HepG2 (cell line): Measurements from ENCODE around the gene TAF4B. TPM values are rescaled to one million over a fixed set of nuclear protein-coding genes. Genes with fewer than 3 reads are reported as not detected.

ENCODE experiments used
- ATAC-seq: fragments of 200-7000 bp; cut with Tn5 transposase; 3 replicates; pipeline ENCODE4 v1.9.1; 2020; ENCODE audit warnings: mild to moderate bottlenecking, moderate library complexity
- BruUV-seq: library from RNA; stranded (reverse); fragments of 400-500 nt; replicated peaks from 2 replicates; lab custom pipeline; 2021; lab: Mats Ljungman, UMichigan
- CTCF ChIA-PET: fragments of 300-600 bp; formaldehyde crosslinking; extraction: SDS; loops from one replicate; lab custom pipeline; 2021; ENCODE audit warnings: low total read pairs, inconsistent platforms, low intra/inter-chr PET ratio; lab: Yijun Ruan, JAX
- POLR2A ChIA-PET: fragments of 350-600 bp; sonication (Branson Sonifier 250); formaldehyde crosslinking; loops from one replicate; lab custom pipeline; 2020; ENCODE audit warnings: antibody characterized with exemption, inconsistent platforms; lab: Yijun Ruan, JAX
- DNase-seq: peaks from one replicate; pipeline ENCODE4 v3.0.0-alpha.2; 2015; ENCODE audit warnings: low spot score
- FAIRE-seq: peaks from 3 replicates; lab custom pipeline; 2011; peaks lifted over from hg19 to GRCh38; lab: Jason Lieb, UNC
- H2AFZ ChIP-seq: one replicate; pipeline ENCODE4 v1.6.1; 2011; ENCODE audit warnings: low read length, inconsistent platforms
- H3K27ac ChIP-seq: fragments of 300-600 bp; 3 replicates; pipeline ENCODE4 v1.8.0; 2011; ENCODE audit warnings: mixed run types, mild to moderate bottlenecking, mixed read lengths, low read length, inconsistent platforms; ENCODE audit not compliant: insufficient read depth; ENCODE audit errors: extremely low read length
- H3K27me3 ChIP-seq, 2 experiments: fragments of 200-600 bp in 1 of 2; 2 replicates in 1 of 2; 3 replicates in 1 of 2; pipeline versions ENCODE4 v1.6.0 to v1.8.0; 2011; ENCODE audit warnings: low read length in 2 of 2, mild to moderate bottlenecking in 2 of 2, moderate library complexity in 2 of 2, inconsistent platforms in 1 of 2; ENCODE audit not compliant: insufficient read depth in 2 of 2, control insufficient read depth in 1 of 2
- H3K36me3 ChIP-seq, 2 experiments: fragments of 200-600 bp in 1 of 2; replicated peaks in 1 of 2; 2 replicates in 1 of 2; 3 replicates in 1 of 2; pipeline versions ENCODE4 v1.5.1 to v1.8.0; 2011; ENCODE audit warnings: low read length in 2 of 2, inconsistent platforms in 1 of 2; ENCODE audit not compliant: insufficient read depth in 2 of 2, control insufficient read depth in 1 of 2
- H3K4me1 ChIP-seq: 2 replicates; pipeline ENCODE4 v1.5.1; 2012; ENCODE audit warnings: low read length, inconsistent platforms; ENCODE audit not compliant: insufficient read depth
- H3K4me2 ChIP-seq: 2 replicates; pipeline ENCODE4 v1.6.0; 2011; ENCODE audit warnings: low read depth, low read length, inconsistent platforms
- H3K4me3 ChIP-seq, 3 experiments: fragments of 200-600 bp in 1 of 3; sonication (generic), shearing (Covaris generic) in 1 of 3; replicated peaks in 1 of 3; 2 replicates each; pipeline ENCODE4 v1.5.1; 2011 to 2016; ENCODE audit warnings: low read length in 3 of 3, inconsistent platforms in 2 of 3, low read depth in 2 of 3, mild to moderate bottlenecking in 2 of 3, control low read depth in 1 of 3, mixed read lengths in 1 of 3; ENCODE audit not compliant: insufficient read depth in 1 of 3
- H3K79me2 ChIP-seq: one replicate; pipeline ENCODE4 v1.6.1; 2011; ENCODE audit warnings: low read length, inconsistent platforms; ENCODE audit not compliant: insufficient read depth
- H3K9ac ChIP-seq: 2 replicates; pipeline ENCODE4 v1.6.0; 2011; ENCODE audit warnings: mild to moderate bottlenecking, low read depth, low read length, inconsistent platforms; ENCODE audit not compliant: insufficient read depth
- H3K9me3 ChIP-seq: 2 replicates; pipeline ENCODE4 v1.5.1; 2012; ENCODE audit warnings: mild to moderate bottlenecking, low read length
- H4K20me1 ChIP-seq: 2 replicates; pipeline ENCODE4 v1.6.0; 2011; ENCODE audit warnings: inconsistent platforms, mild to moderate bottlenecking, low read length, moderate library complexity; ENCODE audit not compliant: insufficient read depth
- ELF1 ChIP-seq: sonication (generic); formaldehyde crosslinking; IDR thresholded peaks from 2 replicates; pipeline ENCODE4 v1.4.0; 2020; ENCODE audit warnings: missing genetic modification reagents
- MLX ChIP-seq: IDR thresholded peaks from 2 replicates; pipeline ENCODE4 v1.6.1; 2016
- NONO ChIP-seq, 2 experiments: fragments of 450-650 bp in 1 of 2; sonication (generic) in 1 of 2; formaldehyde crosslinking in 1 of 2; IDR thresholded peaks in 1 of 2; conservative IDR thresholded peaks in 1 of 2; 2 replicates each; pipeline versions ENCODE4 v1.6.1 to v1.8.0; 2017 to 2022; ENCODE audit warnings: mild to moderate bottlenecking in 1 of 2, missing genetic modification reagents in 1 of 2, moderate library complexity in 1 of 2
- TCF7L2 ChIP-seq: IDR thresholded peaks from 2 replicates; pipeline ENCODE4 v1.6.1; 2011; ENCODE audit warnings: mild to moderate bottlenecking, low read depth, low read length, moderate library complexity
- ZBTB43 ChIP-seq: sonication (generic); formaldehyde crosslinking; conservative IDR thresholded peaks from 2 replicates; pipeline ENCODE4 v1.4.0; 2020; ENCODE audit warnings: missing genetic modification reagents
- ZBTB46 ChIP-seq: sonication (generic); formaldehyde crosslinking; IDR thresholded peaks from 2 replicates; pipeline ENCODE4 v1.4.0; 2020; ENCODE audit warnings: mild to moderate bottlenecking, missing genetic modification reagents, borderline replicate concordance
- ZNF34 ChIP-seq: sonication (generic); formaldehyde crosslinking; IDR thresholded peaks from 2 replicates; pipeline ENCODE4 v1.4.0; 2020; ENCODE audit warnings: mild to moderate bottlenecking, missing genetic modification reagents, borderline replicate concordance
- ZNF557 ChIP-seq: sonication (generic); formaldehyde crosslinking; IDR thresholded peaks from 2 replicates; pipeline ENCODE4 v1.4.0; 2020; ENCODE audit warnings: missing genetic modification reagents
- ZNF772 ChIP-seq: sonication (generic); formaldehyde crosslinking; IDR thresholded peaks from 2 replicates; pipeline ENCODE4 v1.5.0; 2020; ENCODE audit warnings: mild to moderate bottlenecking, missing genetic modification reagents
- ZSCAN30 ChIP-seq: sonication (generic); formaldehyde crosslinking; IDR thresholded peaks from 2 replicates; pipeline ENCODE4 v1.5.0; 2020; ENCODE audit warnings: mild to moderate bottlenecking, missing genetic modification reagents
- WGBS: methylation state at CpG from one replicate; pipeline ENCODE4 v1.1.6; 2017; ENCODE audit warnings: low lambda C conversion rate; 5-methylcytosine and 5-hydroxymethylcytosine counted together
- in situ Hi-C: cut with HindIII; loops from 2 replicates; pipeline ENCODE4 v1.10.0; 2017; ENCODE audit warnings: low pct_unique_long_range_greater_than_20kb; ENCODE audit not compliant: extremely low pct_ligation_motif_present
- intact Hi-C: fragments of 100-400 bp; cut with micrococcal nuclease; formaldehyde crosslinking; loops from one replicate; pipeline ENCODE4 v1.10.0; 2022; ENCODE audit not compliant: unreplicated experiment
- polyA plus RNA-seq, 8 experiments: library from polyadenylated mRNA; depleted of rRNA in 3 of 8; stranded (reverse) in 7 of 8; unstranded in 1 of 8; fragments of >200 nt; fragmentation: Illumina TruSeq in 4 of 8; extraction: Trizol in 4 of 8; gene quantifications; 2 replicates each; pipeline versions ENCODE4 v1.2.1 to v1.2.3, GENCODE V29; 2011 to 2016; ENCODE audit warnings: low read depth in 4 of 8, missing spikeins in 1 of 8, mixed read lengths in 1 of 8; ENCODE audit not compliant: insufficient read depth in 1 of 8
- total RNA-seq, 5 experiments: library from RNA; depleted of rRNA; stranded (reverse); fragments of >200 nt; fragmentation: Illumina TruSeq; extraction: Trizol; gene quantifications; 2 replicates each; pipeline ENCODE4 v1.2.3, GENCODE V29; 2016; ENCODE audit warnings: low read depth in 1 of 5

TAF4B gene
- total and polyA plus RNA-seq, 2 of the 13 experiments (the other 11 are each of a cell fraction or from before 2014, with no cell fraction given) = 2.2 to 3.8 TPM

GRCh38 chr18:26255695-26256622, 29.7 kb downstream of the TAF4B start:
- H4K20me1 ChIP-seq = no peaks in the 10 kb centered on the region
- BruUV-seq = no TSS peak
- ChIA-PET CTCF (no interaction called here), POLR2A (no interaction called here)
- H3K9me3 ChIP-seq = no peaks in the 10 kb centered on the region
- no peaks in the 10 kb centered on the region for H3K36me3 ChIP-seq
- in situ Hi-C loops (no loop called here), intact Hi-C loops (no loop called here)
- DNase-seq (no peak), FAIRE-seq (no peak), ATAC-seq (peak; percentile 42)
- H3K27ac ChIP-seq = no peak overlapping the region
- no peaks in the 10 kb centered on the region for H3K27me3 ChIP-seq
- no peak overlapping the region for H3K4me3 ChIP-seq
- peak overlapping the region; percentile 32; the same call in 1 of the 2 replicates for H3K4me2 ChIP-seq
- H3K79me2 ChIP-seq = no peaks in the 10 kb centered on the region
- WGBS = 14% methylated on average over 14 of the region's 14 CpGs
- H3K9ac ChIP-seq = no peak overlapping the region
- no peak overlapping the region for H2AFZ ChIP-seq
- H3K4me1 ChIP-seq = peaks cover 26% of the 10 kb centered on the region
- no peak for TF ChIP-seq ZNF772
- TF ChIP-seq ZSCAN30 (CRISPR knock-in tag) = no peak
- TF ChIP-seq ZNF34 (CRISPR knock-in tag) = no peak
- TF ChIP-seq NONO (IDR thresholded peaks at IDR 0.05) = no peak
- no peak for TF ChIP-seq NONO (CRISPR knock-in tag; conservative IDR thresholded peaks at IDR 0.05)
- no peak for TF ChIP-seq ELF1 (CRISPR knock-in tag)
- no peak for TF ChIP-seq TCF7L2
- no peak for TF ChIP-seq MLX (CRISPR knock-in tag)
- no peak for TF ChIP-seq ZNF557 (CRISPR knock-in tag)
- TF ChIP-seq ZBTB43 (CRISPR knock-in tag) = no peak
- TF ChIP-seq ZBTB46 = no peak
